Inflammatory macrophage (primary cell): ENCODE measurements around the gene DACT1.
A peak's percentile ranks its signal among the peaks of the same experiment; 100 is the strongest.

Source experiments
- DNase-seq, 2 donors: peaks; one replicate each; pipeline ENCODE4 v3.0.0-alpha.2; 2020 to 2022

DACT1 gene

GRCh38 chr14:58669556-58670200, 31.9 kb downstream of the DACT1 start:
- DNase-seq = peak in 1 of 2 donors; percentile 7

GRCh38 chr14:58671024-58671423, 33.3 kb downstream of the DACT1 start:
- no peak for DNase-seq

DNA sequence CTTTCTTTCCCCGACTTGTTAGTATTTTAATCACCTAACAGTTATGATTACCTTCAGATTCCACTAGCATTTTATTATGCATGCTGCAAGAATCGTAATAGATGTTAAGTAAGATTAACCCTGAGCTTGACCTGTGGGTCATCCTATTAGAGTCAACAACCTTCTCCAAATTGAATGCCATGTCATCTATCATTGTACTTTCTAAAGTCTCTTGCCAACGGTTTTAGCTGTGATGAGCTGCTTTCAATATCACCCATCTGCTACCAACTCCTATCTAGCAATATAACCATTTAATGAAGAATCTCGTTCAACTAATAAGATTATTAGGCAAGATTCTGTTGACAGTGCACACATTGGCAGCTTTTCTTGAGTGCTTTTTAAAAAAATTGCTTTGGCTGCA, 33.7 kb downstream of the DACT1 start:
- DNase-seq = no peak

DNA sequence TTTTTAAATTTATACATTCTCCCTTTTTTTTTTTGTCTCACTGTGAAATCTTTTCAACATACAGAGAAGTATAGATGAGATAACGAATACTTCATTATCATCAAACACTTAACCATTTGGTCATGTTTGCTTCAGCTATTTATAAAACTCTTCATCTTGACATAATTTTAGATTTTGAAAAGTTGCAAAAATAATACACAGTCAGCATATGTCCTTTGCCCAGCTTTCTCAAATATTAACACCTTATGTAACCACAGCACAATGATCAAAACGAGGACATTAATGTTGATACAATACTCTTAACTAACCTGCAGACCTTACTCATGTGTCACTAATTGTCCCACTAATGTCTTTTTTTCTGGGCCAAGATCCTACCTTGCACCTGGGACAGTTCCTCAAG, 36.0 kb downstream of the DACT1 start:
- no peak for DNase-seq

DNA sequence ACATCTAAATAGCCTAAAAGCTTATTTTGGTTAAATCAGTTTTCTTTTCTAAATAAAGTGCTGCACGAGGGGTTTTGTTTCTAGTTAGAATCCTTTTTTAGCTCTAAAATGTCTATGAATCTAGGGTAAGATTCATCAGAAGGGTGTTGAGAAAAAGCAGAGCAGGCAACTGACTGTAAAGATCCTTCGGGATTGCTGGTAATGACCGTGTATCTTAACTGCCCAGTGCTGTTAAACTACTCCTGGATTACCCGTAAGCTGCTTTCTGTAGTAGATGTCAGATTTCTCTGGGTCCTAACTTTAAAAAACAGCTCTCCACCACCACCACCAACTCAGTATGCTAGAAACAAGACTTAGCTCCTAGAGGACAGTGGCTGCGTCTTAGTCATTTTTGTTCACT, 39.2 kb downstream of the DACT1 start:
- no peak for DNase-seq

- DNase-seq = no peak
Measured at GRCh38 chr14:58677517-58677916, 39.8 kb downstream of the DACT1 start.

DNA sequence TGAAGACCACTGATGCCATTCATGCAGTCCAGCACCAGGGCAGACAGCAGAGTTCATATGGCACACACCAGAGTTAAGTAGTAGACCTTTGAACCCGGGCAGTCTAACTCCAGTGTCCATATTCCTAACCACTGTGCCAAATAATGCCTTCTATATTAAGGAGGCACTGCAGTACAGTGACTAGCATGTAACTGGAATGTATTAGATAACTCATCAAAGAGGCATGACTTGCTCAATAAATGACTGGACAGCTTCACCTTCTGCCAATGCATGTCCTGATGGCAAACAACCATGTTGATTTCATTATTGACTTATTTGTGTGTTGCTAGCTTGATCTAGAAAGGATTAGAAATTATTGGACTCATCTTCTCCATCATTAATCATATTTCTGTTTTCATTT, 40.2 kb downstream of the DACT1 start:
- DNase-seq = no peak

- no peak for DNase-seq
Measured at GRCh38 chr14:58680698-58681097, 42.9 kb downstream of the DACT1 start.

- no peak for DNase-seq
Measured at GRCh38 chr14:58687232-58687795, 49.6 kb downstream of the DACT1 start.

GRCh38 chr14:58690801-58691516, 53.2 kb downstream of the DACT1 start:
- no peak for DNase-seq

GRCh38 chr14:58693048-58693447, 55.3 kb downstream of the DACT1 start:
- DNase-seq = no peak

- DNase-seq = no peak
Measured at GRCh38 chr14:58695514-58695913, 57.8 kb downstream of the DACT1 start.

DNA sequence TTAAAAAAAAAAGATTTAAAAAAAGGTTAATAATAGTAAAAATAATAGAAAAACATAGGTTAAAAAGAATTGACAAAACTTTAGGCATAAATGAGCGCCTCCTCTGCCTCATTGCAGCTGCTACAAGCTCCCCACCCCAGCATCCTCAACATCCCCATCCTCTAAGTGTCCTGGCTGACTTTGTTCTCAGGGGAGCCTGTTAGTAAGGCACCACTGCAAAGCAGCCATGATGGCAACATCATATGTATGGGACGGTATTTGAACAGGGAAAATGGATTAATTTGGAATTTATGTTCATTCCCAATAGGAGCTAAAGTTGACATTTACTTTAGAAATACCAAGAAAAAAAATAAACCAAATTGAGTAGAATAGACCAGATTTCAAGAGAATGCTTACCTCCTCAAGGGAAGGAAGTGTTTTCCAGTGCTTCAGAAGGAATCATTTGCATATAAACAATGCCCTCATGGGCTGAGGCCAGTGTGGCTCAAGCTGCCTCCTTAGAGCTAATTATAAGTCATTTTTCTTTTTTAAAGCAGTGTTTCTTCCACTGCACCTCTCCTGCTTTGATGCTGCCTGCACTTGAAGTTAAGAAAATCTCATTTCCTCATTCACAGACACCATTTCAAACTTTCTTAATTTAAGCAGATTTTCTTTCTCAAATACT, 59.6 kb downstream of the DACT1 start:
- DNase-seq = no peak
